ENCODE results near the gene HS3ST1.

- TF ChIP-seq, protein P1, sequence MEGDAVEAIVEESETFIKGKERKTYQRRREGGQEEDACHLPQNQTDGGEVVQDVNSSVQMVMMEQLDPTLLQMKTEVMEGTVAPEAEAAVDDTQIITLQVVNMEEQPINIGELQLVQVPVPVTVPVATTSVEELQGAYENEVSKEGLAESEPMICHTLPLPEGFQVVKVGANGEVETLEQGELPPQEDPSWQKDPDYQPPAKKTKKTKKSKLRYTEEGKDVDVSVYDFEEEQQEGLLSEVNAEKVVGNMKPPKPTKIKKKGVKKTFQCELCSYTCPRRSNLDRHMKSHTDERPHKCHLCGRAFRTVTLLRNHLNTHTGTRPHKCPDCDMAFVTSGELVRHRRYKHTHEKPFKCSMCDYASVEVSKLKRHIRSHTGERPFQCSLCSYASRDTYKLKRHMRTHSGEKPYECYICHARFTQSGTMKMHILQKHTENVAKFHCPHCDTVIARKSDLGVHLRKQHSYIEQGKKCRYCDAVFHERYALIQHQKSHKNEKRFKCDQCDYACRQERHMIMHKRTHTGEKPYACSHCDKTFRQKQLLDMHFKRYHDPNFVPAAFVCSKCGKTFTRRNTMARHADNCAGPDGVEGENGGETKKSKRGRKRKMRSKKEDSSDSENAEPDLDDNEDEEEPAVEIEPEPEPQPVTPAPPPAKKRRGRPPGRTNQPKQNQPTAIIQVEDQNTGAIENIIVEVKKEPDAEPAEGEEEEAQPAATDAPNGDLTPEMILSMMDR (IDR thresholded peaks at IDR 0.05), result no peak
- no peak for TF ChIP-seq POLR2AphosphoS5 (IDR thresholded peaks at IDR 0.05)
Observed at GRCh38 chr4:11427121-11427996, 1.3 kb downstream of the HS3ST1 start.

Data from suprapubic skin (tissue), 3 donors.